Measurements from ENCODE around the gene LRP8.

LRP8 gene

GRCh38 chr1:53311702-53312305 is 16.1 kb downstream of the LRP8 start:
- H3K9ac ChIP-seq (ENCODE audit: low read depth, low read length), result no peak overlapping the region
- peaks cover 60% of the 10 kb centered on the region for H3K36me3 ChIP-seq (ENCODE audit: control insufficient read depth, insufficient read depth, low read length)
- no peaks in the 10 kb centered on the region for H3K9me3 ChIP-seq (ENCODE audit: control insufficient read depth, insufficient read depth, low read length)
- no peaks in the 10 kb centered on the region for H3K27me3 ChIP-seq (ENCODE audit: control insufficient read depth, insufficient read depth, low read length)
- H3K4me1 ChIP-seq (ENCODE audit: control insufficient read depth, insufficient read depth, low read length), result 0 out of 2 replicates have a peak, but pooled peaks cover 3% of the 10 kb centered on the region
- H3K27ac ChIP-seq (ENCODE audit: low read depth, low read length), result no peak overlapping the region
- H3K4me3 ChIP-seq (ENCODE audit: low read depth, low read length), result no peak overlapping the region

GRCh38 chr1:53310847-53311681 is 16.8 kb downstream of the LRP8 start:
- Histone ChIP-seq H3K27me3 (ENCODE audit: control insufficient read depth, insufficient read depth, low read length) (no peaks in the 10 kb centered on the region), H3K4me1 (ENCODE audit: control insufficient read depth, insufficient read depth, low read length) (no peaks in the 10 kb centered on the region), H3K36me3 (ENCODE audit: control insufficient read depth, insufficient read depth, low read length) (peaks cover 53% of the 10 kb centered on the region), H3K9me3 (ENCODE audit: control insufficient read depth, insufficient read depth, low read length) (no peaks in the 10 kb centered on the region), H3K9ac (ENCODE audit: low read depth, low read length) (no peak overlapping the region), H3K4me3 (ENCODE audit: low read depth, low read length) (no peak overlapping the region), H3K27ac (ENCODE audit: low read depth, low read length) (no peak overlapping the region)

- Histone ChIP-seq H3K4me1 (ENCODE audit: control insufficient read depth, insufficient read depth, low read length) (no peaks in the 10 kb centered on the region), H3K27ac (ENCODE audit: low read depth, low read length) (no peak overlapping the region), H3K9me3 (ENCODE audit: control insufficient read depth, insufficient read depth, low read length) (no peaks in the 10 kb centered on the region), H3K9ac (ENCODE audit: low read depth, low read length) (no peak overlapping the region), H3K27me3 (ENCODE audit: control insufficient read depth, insufficient read depth, low read length) (no peaks in the 10 kb centered on the region), H3K4me3 (ENCODE audit: low read depth, low read length) (no peak overlapping the region), H3K36me3 (ENCODE audit: control insufficient read depth, insufficient read depth, low read length) (peaks cover 42% of the 10 kb centered on the region)
These were observed 18.1 kb downstream of the LRP8 start for GRCh38 chr1:53309802-53310201.

- Histone ChIP-seq H3K9ac (ENCODE audit: low read depth, low read length) (no peak overlapping the region), H3K36me3 (ENCODE audit: control insufficient read depth, insufficient read depth, low read length) (peaks cover 30% of the 10 kb centered on the region), H3K27ac (ENCODE audit: low read depth, low read length) (no peak overlapping the region), H3K27me3 (ENCODE audit: control insufficient read depth, insufficient read depth, low read length) (no peaks in the 10 kb centered on the region), H3K9me3 (ENCODE audit: control insufficient read depth, insufficient read depth, low read length) (no peaks in the 10 kb centered on the region), H3K4me3 (ENCODE audit: low read depth, low read length) (no peak overlapping the region), H3K4me1 (ENCODE audit: control insufficient read depth, insufficient read depth, low read length) (0 out of 2 replicates have a peak, but pooled peaks cover 6% of the 10 kb centered on the region)
These were observed 19.4 kb downstream of the LRP8 start for GRCh38 chr1:53308506-53308905.

GRCh38 chr1:53307037-53307436 is 20.8 kb downstream of the LRP8 start:
- 0 out of 2 replicates have a peak, but pooled peaks cover 6% of the 10 kb centered on the region for H3K4me1 ChIP-seq (ENCODE audit: control insufficient read depth, insufficient read depth, low read length)

GRCh38 chr1:53306168-53306567 is 21.7 kb downstream of the LRP8 start:
- H3K36me3 ChIP-seq (ENCODE audit: control insufficient read depth, insufficient read depth, low read length), result peaks cover 10% of the 10 kb centered on the region
- H3K9me3 ChIP-seq (ENCODE audit: control insufficient read depth, insufficient read depth, low read length), result no peaks in the 10 kb centered on the region
- H3K27ac ChIP-seq (ENCODE audit: low read depth, low read length), result no peak overlapping the region
- H3K4me3 ChIP-seq (ENCODE audit: low read depth, low read length), result no peak overlapping the region
- 0 out of 2 replicates have a peak, but pooled peaks cover 6% of the 10 kb centered on the region for H3K4me1 ChIP-seq (ENCODE audit: control insufficient read depth, insufficient read depth, low read length)
- H3K27me3 ChIP-seq (ENCODE audit: control insufficient read depth, insufficient read depth, low read length), result no peaks in the 10 kb centered on the region
- H3K9ac ChIP-seq (ENCODE audit: low read depth, low read length), result no peak overlapping the region

More at GRCh38 chr1:53307037-53307436, 20.8 kb downstream of the LRP8 start:
- no peak overlapping the region for H3K9ac ChIP-seq (ENCODE audit: low read depth, low read length)
- H3K36me3 ChIP-seq (ENCODE audit: control insufficient read depth, insufficient read depth, low read length), result peaks cover 16% of the 10 kb centered on the region
- H3K27me3 ChIP-seq (ENCODE audit: control insufficient read depth, insufficient read depth, low read length), result no peaks in the 10 kb centered on the region
- H3K27ac ChIP-seq (ENCODE audit: low read depth, low read length), result no peak overlapping the region
- H3K9me3 ChIP-seq (ENCODE audit: control insufficient read depth, insufficient read depth, low read length), result no peaks in the 10 kb centered on the region
- H3K4me3 ChIP-seq (ENCODE audit: low read depth, low read length), result no peak overlapping the region

- no peaks in the 10 kb centered on the region for H3K27me3 ChIP-seq (ENCODE audit: control insufficient read depth, insufficient read depth, low read length)
- 0 out of 2 replicates have a peak, but pooled peaks cover 6% of the 10 kb centered on the region for H3K4me1 ChIP-seq (ENCODE audit: control insufficient read depth, insufficient read depth, low read length)
- H3K4me3 ChIP-seq (ENCODE audit: low read depth, low read length), result no peak overlapping the region
- H3K9me3 ChIP-seq (ENCODE audit: control insufficient read depth, insufficient read depth, low read length), result no peaks in the 10 kb centered on the region
- peaks cover 10% of the 10 kb centered on the region for H3K36me3 ChIP-seq (ENCODE audit: control insufficient read depth, insufficient read depth, low read length)
- no peak overlapping the region for H3K27ac ChIP-seq (ENCODE audit: low read depth, low read length)
- no peak overlapping the region for H3K9ac ChIP-seq (ENCODE audit: low read depth, low read length)
These were observed 22.2 kb downstream of the LRP8 start for GRCh38 chr1:53305650-53306049.

GRCh38 chr1:53304527-53304926 is 23.3 kb downstream of the LRP8 start:
- Histone ChIP-seq H3K27ac (ENCODE audit: low read depth, low read length) (peak overlapping the region; percentile 32), H3K4me3 (ENCODE audit: low read depth, low read length) (no peak overlapping the region), H3K9me3 (ENCODE audit: control insufficient read depth, insufficient read depth, low read length) (no peaks in the 10 kb centered on the region), H3K27me3 (ENCODE audit: control insufficient read depth, insufficient read depth, low read length) (no peaks in the 10 kb centered on the region), H3K9ac (ENCODE audit: low read depth, low read length) (no peak overlapping the region), H3K36me3 (ENCODE audit: control insufficient read depth, insufficient read depth, low read length) (peaks cover 6% of the 10 kb centered on the region; the same call in 1 of the 2 replicates), H3K4me1 (ENCODE audit: control insufficient read depth, insufficient read depth, low read length) (0 out of 2 replicates have a peak, but pooled peaks cover 6% of the 10 kb centered on the region)

GRCh38 chr1:53303726-53304515 is 23.9 kb downstream of the LRP8 start:
- no peaks in the 10 kb centered on the region for H3K27me3 ChIP-seq (ENCODE audit: control insufficient read depth, insufficient read depth, low read length)
- 0 out of 2 replicates have a peak, but pooled peaks cover 6% of the 10 kb centered on the region for H3K4me1 ChIP-seq (ENCODE audit: control insufficient read depth, insufficient read depth, low read length)
- no peak overlapping the region for H3K9ac ChIP-seq (ENCODE audit: low read depth, low read length)
- no peaks in the 10 kb centered on the region for H3K9me3 ChIP-seq (ENCODE audit: control insufficient read depth, insufficient read depth, low read length)
- peak overlapping the region; percentile 32 for H3K27ac ChIP-seq (ENCODE audit: low read depth, low read length)
- peaks cover 6% of the 10 kb centered on the region; the same call in 1 of the 2 replicates for H3K36me3 ChIP-seq (ENCODE audit: control insufficient read depth, insufficient read depth, low read length)
- no peak overlapping the region for H3K4me3 ChIP-seq (ENCODE audit: low read depth, low read length)

GRCh38 chr1:53303243-53303642 is 24.6 kb downstream of the LRP8 start:
- no peaks in the 10 kb centered on the region for H3K27me3 ChIP-seq (ENCODE audit: control insufficient read depth, insufficient read depth, low read length)

More at GRCh38 chr1:53303243-53303642, 24.6 kb downstream of the LRP8 start:
- Histone ChIP-seq H3K27ac (ENCODE audit: low read depth, low read length) (no peak overlapping the region), H3K9ac (ENCODE audit: low read depth, low read length) (no peak overlapping the region), H3K4me3 (ENCODE audit: low read depth, low read length) (no peak overlapping the region), H3K36me3 (ENCODE audit: control insufficient read depth, insufficient read depth, low read length) (peaks cover 3% of the 10 kb centered on the region; the same call in 1 of the 2 replicates), H3K4me1 (ENCODE audit: control insufficient read depth, insufficient read depth, low read length) (0 out of 2 replicates have a peak, but pooled peaks cover 6% of the 10 kb centered on the region), H3K9me3 (ENCODE audit: control insufficient read depth, insufficient read depth, low read length) (no peaks in the 10 kb centered on the region)
